ENCODE results near the gene GTF2IRD1. TPM values are rescaled to one million over a fixed set of nuclear protein-coding genes. Genes with fewer than 3 reads are reported as not detected.

Gene GTF2IRD1
- total RNA-seq, 1 experiment from 2014 or later, result 34.3 TPM

GRCh38 chr7:74474271-74474865 lies 20.7 kb downstream of the GTF2IRD1 start:
- no peaks in the 10 kb centered on the region for H3K27me3 Mint-ChIP-seq (ENCODE audit: low read depth)
- no peaks in the 10 kb centered on the region for H3K9me3 ChIP-seq (ENCODE audit: control insufficient read depth, low read depth, low read length)
- H2BK120ac ChIP-seq (ENCODE audit: low read depth, low read length, poor library complexity, severe bottlenecking), result no peak overlapping the region
- no peak overlapping the region for H2BK12ac ChIP-seq (ENCODE audit: insufficient read length, low read depth, low read length)
- H2AK5ac ChIP-seq (ENCODE audit: insufficient read length, low read length), result no peak overlapping the region
- no peak overlapping the region for H3T11ph ChIP-seq (ENCODE audit: low read length)
- no peak overlapping the region for H3K56ac ChIP-seq (ENCODE audit: insufficient read length, low read depth, low read length)
- peaks cover 0 to 7% (median 6%) of the 10 kb centered on the region in 3 experiments; a peak in 4 of 7 replicates for H3K36me3 Mint-ChIP-seq (ENCODE audit: insufficient read depth in 1 of 3, low read depth in 3 of 3)
- DNase-seq, result no peak
- H3K23me2 ChIP-seq (ENCODE audit: insufficient read length, low read depth, low read length, poor library complexity, severe bottlenecking), result no peaks in the 10 kb centered on the region
- H3K27ac Mint-ChIP-seq, result peak overlapping the region in 2 of 3 experiments; percentile 10 to 82; a peak in 1 of 7 replicates
- no peak overlapping the region for H3K14ac ChIP-seq (ENCODE audit: insufficient read depth, low read length)
- no peak overlapping the region for H4K8ac ChIP-seq (replicated peaks; ENCODE audit: insufficient read length, low read depth, low read length)
- H2BK15ac ChIP-seq (ENCODE audit: low read depth, low read length), result no peak overlapping the region
- H3K4me2 ChIP-seq (ENCODE audit: insufficient read depth, insufficient read length, low read length), result no peak overlapping the region
- no peak overlapping the region for H3K4me3 Mint-ChIP-seq
- H3K27me3 ChIP-seq (ENCODE audit: insufficient read depth, low read length), result no peaks in the 10 kb centered on the region
- H2BK20ac ChIP-seq (ENCODE audit: low read depth, low read length, poor library complexity, severe bottlenecking), result no peak overlapping the region
- no peak overlapping the region for H3K27ac ChIP-seq (ENCODE audit: insufficient read length, low read depth, low read length)
- H3K9me3 Mint-ChIP-seq, result no peaks in the 10 kb centered on the region
- H3K4me1 ChIP-seq (ENCODE audit: insufficient read depth, low read length), result no peaks in the 10 kb centered on the region; the same call in 1 of the 2 replicates
- no peak overlapping the region for H3K18ac ChIP-seq (ENCODE audit: insufficient read length, low read depth, low read length)
- no peaks in the 10 kb centered on the region for H3K79me1 ChIP-seq (ENCODE audit: insufficient read depth, low read depth, low read length, poor library complexity, severe bottlenecking)
- no CpG with 5 or more reads among the region's 4 CpGs for WGBS (ENCODE audit: extremely low coverage, insufficient read length, low lambda C conversion rate)
- H2AFZ ChIP-seq (ENCODE audit: low read length), result no peak overlapping the region
- no peak overlapping the region for H4K91ac ChIP-seq (ENCODE audit: insufficient read length, low read depth, low read length)
- no peak overlapping the region for H3K23ac ChIP-seq (ENCODE audit: insufficient read length, low read depth, low read length)
- H4K20me1 ChIP-seq (ENCODE audit: control insufficient read depth, insufficient read depth, insufficient read length), result no peaks in the 10 kb centered on the region
- no peak overlapping the region for H2BK5ac ChIP-seq (ENCODE audit: insufficient read length, low read length)
- H3K9ac ChIP-seq (ENCODE audit: extremely low read depth, insufficient read length, low read length), result no peak overlapping the region
- no peaks in the 10 kb centered on the region; the same call in 1 of the 2 replicates for H3K79me2 ChIP-seq (ENCODE audit: insufficient read depth, low read length)
- no peak overlapping the region for H3K4ac ChIP-seq (ENCODE audit: low read depth, low read length)
- TF ChIP-seq CTCF (conservative IDR thresholded peaks at IDR 0.05), result no peak
- no peak overlapping the region for H4K5ac ChIP-seq (ENCODE audit: insufficient read length, low read depth, low read length)
- peaks cover 16 to 18% of the 10 kb centered on the region in 2 experiments for H3K4me1 Mint-ChIP-seq

Measured in H9 (cell line).